GM23248 (cell line): Measurements from ENCODE around the gene CYB5R2. TPM values are rescaled to one million over a fixed set of nuclear protein-coding genes. Genes with fewer than 3 reads are reported as not detected.

Experiments
- DNase-seq: peaks from one replicate; pipeline ENCODE4 v3.0.0-alpha.2; 2015
- H2AFZ ChIP-seq: fragments of 200-600 bp; sonication (generic); 2 replicates; pipeline ENCODE4 v1.6.1; 2016; ENCODE audit warnings: antibody characterized with exemption
- H3F3A ChIP-seq: fragments of 200-600 bp; sonication (generic); 2 replicates; pipeline ENCODE4 v1.6.1; 2016; ENCODE audit warnings: mild to moderate bottlenecking, antibody characterized with exemption, mixed run types; ENCODE audit not compliant: insufficient read depth
- H3K27ac ChIP-seq: fragments of 200-600 bp; sonication (generic); 2 replicates; pipeline ENCODE4 v1.5.1; 2016; ENCODE audit warnings: mild to moderate bottlenecking
- H3K27me3 ChIP-seq: fragments of 200-600 bp; sonication (generic); replicated peaks from 2 replicates; pipeline ENCODE4 v1.6.1; 2016; ENCODE audit warnings: mild to moderate bottlenecking; ENCODE audit not compliant: insufficient read depth
- H3K36me3 ChIP-seq: fragments of 200-600 bp; sonication (generic); 2 replicates; pipeline ENCODE4 v1.6.1; 2016; ENCODE audit warnings: low read depth, mild to moderate bottlenecking
- H3K4me1 ChIP-seq: fragments of 200-600 bp; sonication (generic); 2 replicates; pipeline ENCODE4 v1.6.1; 2016; ENCODE audit warnings: mild to moderate bottlenecking; ENCODE audit not compliant: insufficient read depth
- H3K4me2 ChIP-seq: fragments of 200-600 bp; sonication (generic); one replicate; pipeline ENCODE4 v1.6.1; 2016; ENCODE audit warnings: mild to moderate bottlenecking; ENCODE audit not compliant: unreplicated experiment
- H3K4me3 ChIP-seq: fragments of 200-600 bp; sonication (generic); 2 replicates; pipeline ENCODE4 v1.5.1; 2016; ENCODE audit warnings: mild to moderate bottlenecking
- H3K79me2 ChIP-seq: fragments of 200-600 bp; sonication (generic); 2 replicates; pipeline ENCODE4 v1.6.1; 2016; ENCODE audit warnings: mild to moderate bottlenecking; ENCODE audit not compliant: insufficient read depth
- H3K9ac ChIP-seq: fragments of 200-600 bp; sonication (generic); 2 replicates; pipeline ENCODE4 v1.6.1; 2016; ENCODE audit warnings: mild to moderate bottlenecking
- H3K9me2 ChIP-seq: fragments of 200-600 bp; sonication (generic); 2 replicates; pipeline ENCODE4 v1.6.1; 2016; ENCODE audit warnings: mixed run types, mild to moderate bottlenecking, moderate library complexity; ENCODE audit not compliant: insufficient read depth
- H3K9me3 ChIP-seq: fragments of 200-600 bp; sonication (generic); one replicate; pipeline ENCODE4 v1.6.1; 2017; ENCODE audit warnings: low read depth
- H4K20me1 ChIP-seq: fragments of 200-600 bp; sonication (generic); 2 replicates; pipeline ENCODE4 v1.6.0; 2016; ENCODE audit not compliant: insufficient read depth
- EZH2 ChIP-seq: fragments of 200-600 bp; sonication (generic); IDR thresholded peaks from 2 replicates; pipeline ENCODE4 v1.6.1; 2018; ENCODE audit warnings: antibody characterized with exemption, mild to moderate bottlenecking; ENCODE audit not compliant: insufficient read depth, poor library complexity, severe bottlenecking
- EZH2phosphoT487 ChIP-seq: fragments of 200-600 bp; sonication (generic); IDR thresholded peaks from 2 replicates; pipeline ENCODE4 v1.6.1; 2018; ENCODE audit warnings: antibody characterized with exemption, moderate library complexity, mild to moderate bottlenecking, low read depth; ENCODE audit not compliant: insufficient read depth
- WGBS, 2 experiments: methylation state at CpG; one replicate each; pipeline ENCODE4 v1.1.6; 2015 to 2017; ENCODE audit warnings: low lambda C conversion rate in 2 of 2, low coverage in 1 of 2; ENCODE audit errors: missing lambda C conversion rate in 2 of 2; 5-methylcytosine and 5-hydroxymethylcytosine counted together
- in situ Hi-C: fragments of 300-500 bp; cut with MboI; formaldehyde crosslinking; loops from 2 replicates; pipeline ENCODE4 v1.15.0; 2020
- polyA plus RNA-seq: library from polyadenylated mRNA; unstranded; fragments of >200 nt; fragmentation: Nextera tagmentation; extraction: Ambion mirVana; gene quantifications from 2 replicates; pipeline ENCODE4 v1.2.1, GENCODE V29; 2016
- total RNA-seq: library from RNA; depleted of rRNA; stranded (reverse); fragments of >200 nt; shearing (Covaris generic); gene quantifications from 2 replicates; pipeline ENCODE4 v1.2.3, GENCODE V29; 2014

CYB5R2 gene
- total and polyA plus RNA-seq, 2 experiments from 2014 or later = 6.2 to 16.4 TPM

- TF ChIP-seq EZH2 = no peak
- no peak for TF ChIP-seq EZH2phosphoT487
- Histone ChIP-seq H3K27ac (no peak overlapping the region), H3F3A (no peaks in the 10 kb centered on the region), H3K4me3 (no peak overlapping the region), H3K9me3 (no peaks in the 10 kb centered on the region), H3K4me1 (no peaks in the 10 kb centered on the region), H3K27me3 (no peaks in the 10 kb centered on the region; the same call in 1 of the 2 replicates), H3K9ac (no peak overlapping the region), H2AFZ (no peak overlapping the region), H3K9me2 (no peaks in the 10 kb centered on the region), H4K20me1 (no peaks in the 10 kb centered on the region), H3K79me2 (no peaks in the 10 kb centered on the region), H3K4me2 (no peak overlapping the region), H3K36me3 (no peaks in the 10 kb centered on the region)
- in situ Hi-C loops = no loop called here
- WGBS, 2 experiments = 61 to 71% methylated on average over 2 of the region's 2 CpGs
- no peak for DNase-seq
Observed at GRCh38 chr11:7683571-7683970, 10.3 kb upstream of the CYB5R2 start.

DNA sequence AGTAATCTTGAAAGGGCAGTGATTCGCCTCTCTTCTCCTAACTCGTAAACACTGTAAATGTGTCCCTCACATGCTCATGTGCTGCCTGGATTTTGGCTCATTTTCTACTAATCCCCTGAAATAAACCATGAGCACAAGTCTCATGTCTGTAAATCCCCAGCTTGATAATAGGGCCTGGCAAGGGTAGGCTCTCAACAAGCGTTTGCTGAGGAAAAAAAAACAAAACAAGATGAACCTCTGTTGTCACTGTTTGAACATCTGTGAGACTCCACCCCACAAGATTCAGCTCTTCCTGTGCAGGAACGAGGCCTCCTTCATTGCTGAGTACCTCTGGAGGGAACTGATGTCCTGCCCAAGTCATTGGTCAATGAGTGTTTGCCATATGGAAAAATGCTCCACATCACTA, 4.5 kb upstream of the CYB5R2 start:
- no peaks in the 10 kb centered on the region for H3K36me3 ChIP-seq
- H3K9ac ChIP-seq = no peak overlapping the region
- H3K9me2 ChIP-seq = no peaks in the 10 kb centered on the region
- H3K4me2 ChIP-seq = peak overlapping the region; percentile 27
- H2AFZ ChIP-seq = peak overlapping the region; percentile 29; the same call in 1 of the 2 replicates
- H3K4me1 ChIP-seq = peaks cover 17% of the 10 kb centered on the region
- TF ChIP-seq EZH2 (no peak), EZH2phosphoT487 (no peak)
- no peaks in the 10 kb centered on the region for H4K20me1 ChIP-seq
- peak; percentile 51 for DNase-seq
- H3K9me3 ChIP-seq = no peaks in the 10 kb centered on the region
- in situ Hi-C loops = no loop called here
- no peaks in the 10 kb centered on the region; the same call in 1 of the 2 replicates for H3K27me3 ChIP-seq
- no peaks in the 10 kb centered on the region for H3K79me2 ChIP-seq
- 7 to 9% methylated on average over 4 of the region's 4 CpGs for WGBS, 2 experiments
- peak overlapping the region; percentile 20; the same call in 1 of the 2 replicates for H3K27ac ChIP-seq
- peaks cover 32% of the 10 kb centered on the region for H3F3A ChIP-seq
- no peak overlapping the region for H3K4me3 ChIP-seq

GRCh38 chr11:7677071-7677470, 3.8 kb upstream of the CYB5R2 start:
- H3K27me3 ChIP-seq = no peaks in the 10 kb centered on the region; the same call in 1 of the 2 replicates
- no peaks in the 10 kb centered on the region for H4K20me1 ChIP-seq
- WGBS, 2 experiments = 68 to 69% methylated on average over 5 of the region's 5 CpGs
- in situ Hi-C loops = no loop called here
- H3K9me3 ChIP-seq = no peaks in the 10 kb centered on the region
- H3K9me2 ChIP-seq = no peaks in the 10 kb centered on the region
- no peak overlapping the region for H3K9ac ChIP-seq
- H3K27ac ChIP-seq = 0 out of 2 replicates have a peak overlapping the region, but pooled peaks have one; percentile 7
- peaks cover 32% of the 10 kb centered on the region for H3F3A ChIP-seq
- peak overlapping the region; percentile 27 for H3K4me2 ChIP-seq
- H2AFZ ChIP-seq = peak overlapping the region; percentile 29
- peaks cover 17% of the 10 kb centered on the region for H3K4me1 ChIP-seq
- peak; percentile 70 for DNase-seq
- H3K4me3 ChIP-seq = no peak overlapping the region
- no peak for TF ChIP-seq EZH2
- no peak for TF ChIP-seq EZH2phosphoT487
- H3K36me3 ChIP-seq = no peaks in the 10 kb centered on the region
- no peaks in the 10 kb centered on the region for H3K79me2 ChIP-seq

DNA sequence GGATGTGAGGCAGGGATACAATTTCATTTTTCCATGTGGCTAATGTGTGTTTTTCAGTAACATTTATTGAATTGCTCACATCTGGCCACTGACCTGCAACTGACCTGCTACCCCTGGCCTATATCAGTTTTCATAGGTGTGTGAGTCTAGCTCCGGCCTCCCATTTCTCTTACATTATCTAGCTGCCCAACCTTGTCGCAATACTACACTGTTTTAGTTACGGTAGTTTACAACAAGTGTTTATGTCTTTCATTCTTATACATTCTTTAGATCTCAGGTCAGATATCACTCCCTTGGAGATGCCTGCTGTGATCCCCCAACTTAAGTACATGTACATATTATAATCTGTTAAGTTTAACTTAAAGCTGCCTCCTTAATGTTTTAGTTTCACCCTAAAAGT, 2.3 kb upstream of the CYB5R2 start:
- no peak overlapping the region for H3K4me2 ChIP-seq
- no peaks in the 10 kb centered on the region for H3K27me3 ChIP-seq
- H3K4me1 ChIP-seq = peaks cover 17% of the 10 kb centered on the region
- H3K9me2 ChIP-seq = no peaks in the 10 kb centered on the region
- in situ Hi-C loops = no loop called here
- 79 to 80% methylated on average over 3 of the region's 3 CpGs for WGBS, 2 experiments
- no peaks in the 10 kb centered on the region for H4K20me1 ChIP-seq
- no peak overlapping the region for H3K4me3 ChIP-seq
- no peaks in the 10 kb centered on the region for H3K36me3 ChIP-seq
- no peaks in the 10 kb centered on the region for H3K79me2 ChIP-seq
- peaks cover 32% of the 10 kb centered on the region for H3F3A ChIP-seq
- H2AFZ ChIP-seq = no peak overlapping the region
- TF ChIP-seq EZH2 (no peak), EZH2phosphoT487 (no peak)
- DNase-seq = no peak
- no peak overlapping the region for H3K27ac ChIP-seq
- H3K9me3 ChIP-seq = no peaks in the 10 kb centered on the region
- H3K9ac ChIP-seq = no peak overlapping the region
